Natural killer cell (primary cell): ENCODE results near the gene SLC22A23. TPM values are rescaled to one million over a fixed set of nuclear protein-coding genes. Genes with fewer than 3 reads are reported as not detected.

ENCODE experiments used
- ATAC-seq, 3 donors: fragments of 150-1000 bp in 2 of 3; fragments of 200-7000 bp in 1 of 3; cut with Tn5 transposase; 1 replicate in 1 of 3; 2 replicates in 2 of 3; pipeline ENCODE4 v1.10.0; 2021; ENCODE audit warnings: mild to moderate bottlenecking in 2 of 3, moderate library complexity in 2 of 3
- DNase-seq, 2 donors: peaks; one replicate each; pipeline versions ENCODE4 v3.0.0 to v3.0.0-alpha.2; 2013 to 2021; ENCODE audit warnings: mixed read lengths in 1 of 2
- H3K27ac ChIP-seq: one replicate; pipeline ENCODE4 v1.5.1; 2013; ENCODE audit warnings: mild to moderate bottlenecking, low read length
- H3K27me3 ChIP-seq: one replicate; pipeline ENCODE4 v1.6.1; 2013; ENCODE audit warnings: low read length; ENCODE audit not compliant: control insufficient read depth, insufficient read depth
- H3K36me3 ChIP-seq: one replicate; pipeline ENCODE4 v1.6.1; 2013; ENCODE audit warnings: low read length; ENCODE audit not compliant: control insufficient read depth, insufficient read depth
- H3K4me1 ChIP-seq: one replicate; pipeline ENCODE4 v1.6.1; 2013; ENCODE audit warnings: low read length; ENCODE audit not compliant: control insufficient read depth, insufficient read depth
- H3K4me3 ChIP-seq: one replicate; pipeline ENCODE4 v1.5.1; 2013; ENCODE audit warnings: low read length
- H3K9me3 ChIP-seq: one replicate; pipeline ENCODE4 v1.6.1; 2013; ENCODE audit warnings: low read length; ENCODE audit not compliant: control insufficient read depth, insufficient read depth
- H3K27ac Mint-ChIP-seq, 2 donors: one replicate each; pipeline ENCODE4 v1.8.0; 2022; ENCODE audit warnings: mild to moderate bottlenecking in 2 of 2, mixed read lengths in 2 of 2, moderate library complexity in 1 of 2
- H3K27me3 Mint-ChIP-seq, 2 donors: one replicate each; pipeline ENCODE4 v1.8.0; 2022; ENCODE audit warnings: low read depth in 2 of 2, mixed read lengths in 2 of 2
- H3K36me3 Mint-ChIP-seq: one replicate; pipeline ENCODE4 v1.8.0; 2022; ENCODE audit warnings: mixed read lengths
- H3K4me1 Mint-ChIP-seq, 2 donors: one replicate each; pipeline ENCODE4 v1.8.0; 2022; ENCODE audit warnings: mixed read lengths in 2 of 2
- H3K4me3 Mint-ChIP-seq: one replicate; pipeline ENCODE4 v1.8.0; 2022; ENCODE audit warnings: mild to moderate bottlenecking, moderate library complexity, mixed read lengths
- H3K9me3 Mint-ChIP-seq, 2 donors: one replicate each; pipeline ENCODE4 v1.8.0; 2022; ENCODE audit warnings: mixed read lengths in 2 of 2
- CTCF ChIP-seq: fragments of 200-600 bp; IDR thresholded peaks from one replicate; pipeline ENCODE4 v1.8.0; 2022; ENCODE audit warnings: antibody characterized with exemption
- WGBS: methylation state at CpG from one replicate; pipeline ENCODE4 v1.1.7; 2013; ENCODE audit warnings: missing lambda C conversion rate; ENCODE audit not compliant: insufficient coverage; 5-methylcytosine and 5-hydroxymethylcytosine counted together
- intact Hi-C: fragments of 100-400 bp; cut with micrococcal nuclease; formaldehyde crosslinking; loops from one replicate; pipeline ENCODE4 v1.14.2; 2022
- total RNA-seq, 4 donors: library from RNA; stranded (reverse); fragments of 120-200 nt in 1 of 4; gene quantifications; one replicate each; pipeline versions ENCODE4 v1.2.3 to v1.2.4, GENCODE V29; 2013 to 2022

The SLC22A23 gene
- total RNA-seq, 3 donors from 2014 or later (not counting 1 experiment from before 2014, with no cell fraction given) = 0.24 to 0.79 (median 0.38) TPM

- Mint-ChIP-seq H3K27me3 (peaks cover 26 to 55% of the 10 kb centered on the region in 2 donors), H3K4me3 (no peak overlapping the region), H3K9me3 (no peaks in the 10 kb centered on the region), H3K4me1 (no peaks in the 10 kb centered on the region), H3K27ac (no peak overlapping the region), H3K36me3 (no peaks in the 10 kb centered on the region)
- ATAC-seq (no peak), DNase-seq (no peak)
- H3K4me3 ChIP-seq = no peak overlapping the region
- no peaks in the 10 kb centered on the region for H3K27me3 ChIP-seq
- H3K27ac ChIP-seq = no peak overlapping the region
- 90% methylated on average over 9 of the region's 9 CpGs for WGBS
- H3K36me3 ChIP-seq = no peaks in the 10 kb centered on the region
- no peaks in the 10 kb centered on the region for H3K9me3 ChIP-seq
- TF ChIP-seq CTCF = no peak
- intact Hi-C loops = no loop called here
- no peaks in the 10 kb centered on the region for H3K4me1 ChIP-seq
Observed at GRCh38 chr6:3424185-3424927, 32.5 kb downstream of the SLC22A23 start.

GRCh38 chr6:3423439-3424184, 33.2 kb downstream of the SLC22A23 start:
- H3K4me3 Mint-ChIP-seq = no peak overlapping the region
- 94% methylated on average over 5 of the region's 6 CpGs for WGBS
- Histone ChIP-seq H3K27me3 (no peaks in the 10 kb centered on the region), H3K4me1 (no peaks in the 10 kb centered on the region), H3K27ac (no peak overlapping the region), H3K4me3 (no peak overlapping the region), H3K36me3 (no peaks in the 10 kb centered on the region), H3K9me3 (no peaks in the 10 kb centered on the region)
- H3K36me3 Mint-ChIP-seq = no peaks in the 10 kb centered on the region
- intact Hi-C loops = no loop called here
- H3K27me3 Mint-ChIP-seq = peaks cover 26 to 55% of the 10 kb centered on the region in 2 donors
- ATAC-seq (no peak), DNase-seq (no peak)
- TF ChIP-seq CTCF = no peak
- no peaks in the 10 kb centered on the region for H3K4me1 Mint-ChIP-seq
- H3K27ac Mint-ChIP-seq = no peak overlapping the region
- no peaks in the 10 kb centered on the region for H3K9me3 Mint-ChIP-seq

GRCh38 chr6:3422435-3423070, 34.3 kb downstream of the SLC22A23 start:
- 94% methylated on average over 4 of the region's 6 CpGs for WGBS
- Histone ChIP-seq H3K36me3 (no peaks in the 10 kb centered on the region), H3K9me3 (no peaks in the 10 kb centered on the region), H3K27me3 (no peaks in the 10 kb centered on the region), H3K4me1 (no peaks in the 10 kb centered on the region), H3K27ac (no peak overlapping the region), H3K4me3 (no peak overlapping the region)
- TF ChIP-seq CTCF = no peak
- intact Hi-C loops = no loop called here
- Mint-ChIP-seq H3K27me3 (peaks cover 26 to 45% of the 10 kb centered on the region in 2 donors), H3K9me3 (no peaks in the 10 kb centered on the region), H3K36me3 (no peaks in the 10 kb centered on the region), H3K27ac (no peak overlapping the region), H3K4me3 (no peak overlapping the region), H3K4me1 (no peaks in the 10 kb centered on the region)
- ATAC-seq = no peak
- DNase-seq = no peak
